Measurements from ENCODE around the gene LRRC45.

DNA sequence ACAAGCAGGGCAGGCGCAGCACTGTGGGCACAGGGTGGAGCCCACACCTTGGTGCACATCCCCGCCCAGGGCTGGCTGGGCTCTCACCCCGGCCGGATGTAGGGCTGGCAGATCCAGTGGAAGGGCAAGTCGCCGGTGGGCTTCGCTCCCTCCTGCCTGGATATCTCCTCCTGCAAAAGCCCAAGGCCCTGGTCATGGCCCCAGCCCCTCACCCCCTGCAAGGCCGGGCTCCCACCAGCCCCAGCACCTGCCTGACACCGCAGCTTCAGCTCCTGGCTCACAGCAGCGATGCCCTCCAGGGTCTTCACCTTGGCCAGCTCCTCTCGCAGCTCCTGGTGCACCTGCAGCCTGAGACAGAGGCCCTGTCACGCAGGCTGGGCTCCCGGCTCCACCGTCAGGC, 37.5 kb downstream of the LRRC45 start:
- TF ChIP-seq POLR2AphosphoS5 (IDR thresholded peaks at IDR 0.05; ENCODE audit: insufficient read depth, low read depth, low read length) (no peak), POLR2A (IDR thresholded peaks at IDR 0.05; ENCODE audit: low read depth, low read length) (no peak), MYC (IDR thresholded peaks at IDR 0.05; ENCODE audit: low read depth, low read length) (no peak), EZH2 (IDR thresholded peaks at IDR 0.05; ENCODE audit: borderline replicate concordance, low read depth, low read length, severe bottlenecking) (no peak)
- TF ChIP-seq, protein P1, sequence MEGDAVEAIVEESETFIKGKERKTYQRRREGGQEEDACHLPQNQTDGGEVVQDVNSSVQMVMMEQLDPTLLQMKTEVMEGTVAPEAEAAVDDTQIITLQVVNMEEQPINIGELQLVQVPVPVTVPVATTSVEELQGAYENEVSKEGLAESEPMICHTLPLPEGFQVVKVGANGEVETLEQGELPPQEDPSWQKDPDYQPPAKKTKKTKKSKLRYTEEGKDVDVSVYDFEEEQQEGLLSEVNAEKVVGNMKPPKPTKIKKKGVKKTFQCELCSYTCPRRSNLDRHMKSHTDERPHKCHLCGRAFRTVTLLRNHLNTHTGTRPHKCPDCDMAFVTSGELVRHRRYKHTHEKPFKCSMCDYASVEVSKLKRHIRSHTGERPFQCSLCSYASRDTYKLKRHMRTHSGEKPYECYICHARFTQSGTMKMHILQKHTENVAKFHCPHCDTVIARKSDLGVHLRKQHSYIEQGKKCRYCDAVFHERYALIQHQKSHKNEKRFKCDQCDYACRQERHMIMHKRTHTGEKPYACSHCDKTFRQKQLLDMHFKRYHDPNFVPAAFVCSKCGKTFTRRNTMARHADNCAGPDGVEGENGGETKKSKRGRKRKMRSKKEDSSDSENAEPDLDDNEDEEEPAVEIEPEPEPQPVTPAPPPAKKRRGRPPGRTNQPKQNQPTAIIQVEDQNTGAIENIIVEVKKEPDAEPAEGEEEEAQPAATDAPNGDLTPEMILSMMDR (IDR thresholded peaks at IDR 0.05; ENCODE audit: extremely low read depth in 1 of 2, insufficient read depth in 1 of 2, low read depth in 1 of 2, low read length in 2 of 2) = no peak
- TF ChIP-seq, protein P2, sequence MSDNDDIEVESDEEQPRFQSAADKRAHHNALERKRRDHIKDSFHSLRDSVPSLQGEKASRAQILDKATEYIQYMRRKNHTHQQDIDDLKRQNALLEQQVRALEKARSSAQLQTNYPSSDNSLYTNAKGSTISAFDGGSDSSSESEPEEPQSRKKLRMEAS (IDR thresholded peaks at IDR 0.05; ENCODE audit: insufficient read depth, insufficient read length) = no peak

All from endothelial cell of umbilical vein (primary cell).